ENCODE data around the gene DCAF7. TPM values are rescaled to one million over a fixed set of nuclear protein-coding genes. Genes with fewer than 3 reads are reported as not detected.

DCAF7 gene
- total RNA-seq, 2 experiments from 2014 or later, result 11.3 to 11.9 TPM

DNA sequence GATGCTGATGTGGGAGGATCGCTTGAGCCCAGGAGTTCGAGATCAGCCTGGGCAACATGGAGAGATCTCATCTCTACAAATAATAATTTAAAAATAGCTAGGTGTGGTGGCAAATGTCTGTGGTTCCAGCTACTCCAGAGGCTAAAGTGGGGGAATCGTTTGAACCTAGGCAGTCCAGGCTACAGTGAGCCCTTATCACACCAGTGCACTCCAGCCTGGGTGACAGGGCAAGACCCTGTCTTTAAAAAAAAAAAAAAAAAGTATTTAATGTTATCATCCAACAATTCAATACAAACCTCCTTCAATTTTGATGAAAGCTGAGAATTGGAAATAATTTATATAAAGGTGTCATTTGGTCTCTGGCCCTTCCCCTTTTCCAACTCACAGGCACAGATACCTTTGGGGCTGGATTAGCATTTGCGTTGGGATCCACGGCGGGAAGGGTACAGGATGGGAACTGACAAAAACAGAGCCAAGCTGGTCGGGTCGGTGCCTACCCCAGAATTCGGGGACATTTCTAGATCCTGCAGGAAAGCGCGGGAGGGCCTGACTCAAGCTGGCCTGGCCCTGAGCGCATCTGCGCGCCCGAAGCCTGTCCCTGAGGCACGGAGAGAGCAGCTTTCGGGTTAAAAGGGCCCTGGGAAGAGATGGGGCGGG, 860 bp upstream of the DCAF7 start:
- H3K27me3 Mint-ChIP-seq, result no peaks in the 10 kb centered on the region
- peak in 1 of 14 experiments; percentile 13 for DNase-seq
- ChIA-PET CTCF (interaction anchor here (1.0 kb wide), 1 partner anchor 103 kb away, joined by 3 read pairs; the partner anchor contains the start of gene CYB561), POLR2A (interaction anchor here (0.8 to 2.6 kb wide), 7 partner anchors 11 to 157 kb away, joined by 3 to 19 read pairs (median 6); partner anchors contain the start of genes CYB561, MAP3K3 and TACO1)
- peaks cover 26% of the 10 kb centered on the region for H3K36me3 Mint-ChIP-seq (ENCODE audit: low read depth)
- peak overlapping the region; percentile 89 for H3K4me3 ChIP-seq (ENCODE audit: low read length)
- no peak for ATAC-seq (ENCODE audit: poor library complexity)
- no peaks in the 10 kb centered on the region for H3K9me3 Mint-ChIP-seq
- H3K4me1 ChIP-seq (ENCODE audit: insufficient read depth, low read length), result peaks cover 36% of the 10 kb centered on the region
- H3K9me3 ChIP-seq (ENCODE audit: control insufficient read depth in 1 of 2, insufficient read depth in 1 of 2, low read length in 2 of 2), result no peaks in the 10 kb centered on the region
- no peak for TF ChIP-seq CTCF (IDR thresholded peaks at IDR 0.05)
- H3K4me1 Mint-ChIP-seq (ENCODE audit: low read depth), result peaks cover 44% of the 10 kb centered on the region
- peak overlapping the region; percentile 98 for H3K4me3 Mint-ChIP-seq
- H3K27ac Mint-ChIP-seq, result peak overlapping the region; percentile 88
- H3K27ac ChIP-seq (ENCODE audit: low read depth in 1 of 2, low read length in 2 of 2), result peak overlapping the region; percentile 90 to 91
- intact Hi-C loops (cut with DNase I, micrococcal nuclease), result loop anchor here in 1 of 2 experiments (5.0 kb wide), 1 partner anchor 107 kb away; no protein-coding TSS in a partner anchor
- no peaks in the 10 kb centered on the region for H3K36me3 ChIP-seq (ENCODE audit: insufficient read depth, low read length)
- H3K27me3 ChIP-seq (ENCODE audit: control insufficient read depth in 1 of 2, insufficient read depth in 2 of 2, low read length in 2 of 2), result no peaks in the 10 kb centered on the region

DNA sequence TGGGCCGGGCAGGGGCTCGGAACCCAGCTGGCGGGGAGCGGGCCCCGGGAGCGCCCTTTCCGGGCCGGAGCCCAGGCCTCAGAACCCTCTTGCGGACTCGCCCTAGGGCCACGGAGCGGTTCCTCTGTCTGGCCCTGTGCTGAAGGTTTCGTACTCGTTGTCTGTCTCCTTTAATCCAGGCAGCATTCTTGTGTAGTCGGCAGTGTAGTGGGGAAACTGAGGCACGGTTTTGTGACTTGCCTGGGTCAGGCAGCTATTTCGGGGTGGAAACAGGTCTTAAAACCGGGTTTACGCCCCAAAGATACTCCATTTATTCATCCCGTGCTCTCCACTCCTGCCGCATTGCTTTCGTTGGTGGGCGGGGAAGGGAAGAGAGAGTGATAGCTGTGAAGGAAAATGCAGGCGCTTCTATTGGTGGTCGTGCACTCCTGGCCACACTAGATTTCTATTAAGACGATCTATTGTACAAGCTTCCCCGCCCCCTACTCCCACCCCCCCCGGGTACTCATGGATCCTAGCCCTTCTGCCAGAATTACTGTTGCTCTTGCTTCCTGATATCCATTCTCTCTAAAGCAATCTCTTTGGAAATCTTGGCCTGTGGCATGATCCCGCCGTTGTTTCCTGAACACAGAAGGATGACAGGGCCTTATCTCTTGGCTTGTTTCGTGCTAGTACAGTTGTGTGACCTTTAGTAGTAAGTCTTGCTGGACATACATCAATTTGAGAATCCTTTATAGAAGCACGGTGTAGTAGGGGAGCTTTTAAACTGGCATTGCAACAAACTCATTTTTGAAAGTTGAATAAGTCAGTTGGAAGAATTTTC, 751 bp downstream of the DCAF7 start:
- ATAC-seq (ENCODE audit: poor library complexity), result no peak
- Histone ChIP-seq H3K4me3 (ENCODE audit: low read length) (peak overlapping the region; percentile 89), H3K27ac (ENCODE audit: low read depth in 1 of 2, low read length in 2 of 2) (peak overlapping the region; percentile 83 to 88), H3K27me3 (ENCODE audit: control insufficient read depth in 1 of 2, insufficient read depth in 2 of 2, low read length in 2 of 2) (no peaks in the 10 kb centered on the region), H3K36me3 (ENCODE audit: insufficient read depth, low read length) (no peaks in the 10 kb centered on the region), H3K9me3 (ENCODE audit: control insufficient read depth in 1 of 2, insufficient read depth in 1 of 2, low read length in 2 of 2) (no peaks in the 10 kb centered on the region), H3K4me1 (ENCODE audit: insufficient read depth, low read length) (peaks cover 39% of the 10 kb centered on the region)
- Mint-ChIP-seq H3K9me3 (no peaks in the 10 kb centered on the region), H3K27ac (peak overlapping the region; percentile 88), H3K4me1 (ENCODE audit: low read depth) (peaks cover 60% of the 10 kb centered on the region), H3K27me3 (no peaks in the 10 kb centered on the region), H3K4me3 (peak overlapping the region; percentile 98), H3K36me3 (ENCODE audit: low read depth) (peaks cover 40% of the 10 kb centered on the region)
- no peak for TF ChIP-seq CTCF (IDR thresholded peaks at IDR 0.05)
- DNase-seq, result peak in 4 of 14 experiments; percentile 3 to 40 (median 15)
- intact Hi-C loops (cut with DNase I, micrococcal nuclease), result loop anchor here (2.0 to 10.0 kb wide), 5 partner anchors 48 to 586 kb away; partner anchors contain the start of genes CCDC47 (in 1 of the 2), DDX42 (in 1 of the 2), SMARCD2 (in 1 of the 2) and TANC2 (in 1 of the 2)
- CTCF ChIA-PET, result interaction anchor here (0.6 to 1.4 kb wide), 4 partner anchors 9 to 159 kb away, joined by 3 to 4 read pairs (median 4); no protein-coding TSS in a partner anchor
- POLR2A ChIA-PET, result interaction anchor here (0.6 to 2.6 kb wide), 19 partner anchors 9 to 251 kb away, joined by 3 to 19 read pairs (median 4); partner anchors contain the start of genes ACE, CCDC47, CYB561 and DDX42

DNA sequence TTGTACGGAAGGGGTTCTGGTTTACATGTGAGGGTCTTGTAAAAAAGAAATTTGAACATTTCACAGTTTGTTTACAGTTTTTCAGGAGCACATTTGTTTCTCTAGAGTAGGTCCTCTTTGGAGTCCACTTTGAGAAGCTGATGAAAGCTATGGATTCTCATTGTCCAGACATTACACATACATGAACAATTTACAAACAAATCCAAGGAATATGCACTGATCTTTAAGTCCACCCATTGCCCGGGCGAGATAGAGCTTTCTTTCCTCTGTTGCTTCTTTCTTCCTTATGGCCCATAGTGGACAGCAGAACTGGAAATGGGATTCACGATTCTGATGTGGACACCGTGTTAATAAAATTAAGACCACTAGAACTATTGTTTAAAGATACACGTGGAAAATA, 1.9 kb downstream of the DCAF7 start:
- Histone ChIP-seq H3K4me1 (ENCODE audit: insufficient read depth, low read length) (peaks cover 42% of the 10 kb centered on the region), H3K27me3 (ENCODE audit: control insufficient read depth in 1 of 2, insufficient read depth in 2 of 2, low read length in 2 of 2) (no peaks in the 10 kb centered on the region), H3K27ac (ENCODE audit: low read depth in 1 of 2, low read length in 2 of 2) (no peak overlapping the region), H3K36me3 (ENCODE audit: insufficient read depth, low read length) (no peaks in the 10 kb centered on the region), H3K4me3 (ENCODE audit: low read length) (peak overlapping the region; percentile 89), H3K9me3 (ENCODE audit: control insufficient read depth in 1 of 2, insufficient read depth in 1 of 2, low read length in 2 of 2) (no peaks in the 10 kb centered on the region)
- Mint-ChIP-seq H3K36me3 (ENCODE audit: low read depth) (peaks cover 43% of the 10 kb centered on the region), H3K4me1 (ENCODE audit: low read depth) (peaks cover 69% of the 10 kb centered on the region), H3K9me3 (no peaks in the 10 kb centered on the region), H3K4me3 (peak overlapping the region; percentile 98), H3K27me3 (no peaks in the 10 kb centered on the region), H3K27ac (peak overlapping the region; percentile 88)
- DNase-seq (no peak), ATAC-seq (ENCODE audit: poor library complexity) (no peak)
- ChIA-PET POLR2A (interaction anchor here (1.0 to 1.3 kb wide), 3 partner anchors 70 to 222 kb away, joined by 3 to 6 read pairs (median 3); partner anchors contain the start of genes CCDC47, DDX42 and MAP3K3), CTCF (interaction anchor here (0.8 to 1.4 kb wide), 4 partner anchors 8 to 158 kb away, joined by 3 to 4 read pairs (median 4); no protein-coding TSS in a partner anchor)
- intact Hi-C loops (cut with DNase I, micrococcal nuclease), result loop anchor here (5.0 to 10.0 kb wide), 3 partner anchors 220 to 587 kb away; partner anchors contain the start of genes CCDC47 (in 1 of the 2), DDX42 (in 1 of the 2), SMARCD2 (in 1 of the 2) and TANC2 (in 1 of the 2)
- no peak for TF ChIP-seq CTCF (IDR thresholded peaks at IDR 0.05)
